C4-2B (cell line): ENCODE data around the gene LRRC36.

Experiments
- ZFX ChIP-seq: fragments of 450-650 bp; IDR thresholded peaks from 2 replicates; pipeline ENCODE4 v1.6.1; 2017
- TF ChIP-seq, protein P1 (sequence below): fragments of 450-650 bp; conservative IDR thresholded peaks from 2 replicates; pipeline ENCODE4 v1.5.1; 2017; ENCODE audit warnings: mild to moderate bottlenecking

DNA sequence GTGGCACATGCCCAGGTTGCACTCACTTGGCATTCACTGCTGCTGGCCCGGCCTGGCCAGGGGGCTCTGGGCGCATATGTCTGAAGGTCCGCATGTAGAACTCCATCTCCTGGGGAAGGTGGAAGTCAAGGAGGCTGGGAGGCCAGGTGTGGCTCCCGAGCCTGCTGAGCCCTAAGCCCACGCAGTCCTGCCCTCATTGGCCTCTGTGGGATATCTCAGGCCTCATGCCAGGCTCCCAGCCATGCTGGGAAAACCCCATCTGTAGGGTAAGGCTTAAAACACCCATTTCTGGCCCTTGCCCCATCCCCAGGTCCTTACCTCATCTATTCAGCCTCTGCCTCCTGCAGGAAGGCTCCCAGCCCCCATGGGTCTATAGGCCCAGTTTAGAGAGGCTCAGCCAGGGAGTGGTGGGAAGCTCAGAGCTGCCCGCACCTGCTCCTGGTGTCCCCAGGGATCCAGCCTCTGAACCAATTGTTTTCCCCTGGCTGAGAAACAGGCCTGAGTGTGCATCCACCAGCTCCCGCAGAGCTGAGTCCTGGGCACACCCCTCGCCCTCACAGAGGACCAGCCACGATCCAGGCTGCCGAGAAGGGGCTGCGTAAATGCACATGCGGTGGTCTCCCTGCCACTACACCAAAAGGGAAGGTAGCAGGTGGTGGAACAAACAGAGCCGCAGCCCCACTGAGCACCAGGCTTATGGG lies 69.0 kb downstream of the LRRC36 start:
- TF ChIP-seq, protein P1, sequence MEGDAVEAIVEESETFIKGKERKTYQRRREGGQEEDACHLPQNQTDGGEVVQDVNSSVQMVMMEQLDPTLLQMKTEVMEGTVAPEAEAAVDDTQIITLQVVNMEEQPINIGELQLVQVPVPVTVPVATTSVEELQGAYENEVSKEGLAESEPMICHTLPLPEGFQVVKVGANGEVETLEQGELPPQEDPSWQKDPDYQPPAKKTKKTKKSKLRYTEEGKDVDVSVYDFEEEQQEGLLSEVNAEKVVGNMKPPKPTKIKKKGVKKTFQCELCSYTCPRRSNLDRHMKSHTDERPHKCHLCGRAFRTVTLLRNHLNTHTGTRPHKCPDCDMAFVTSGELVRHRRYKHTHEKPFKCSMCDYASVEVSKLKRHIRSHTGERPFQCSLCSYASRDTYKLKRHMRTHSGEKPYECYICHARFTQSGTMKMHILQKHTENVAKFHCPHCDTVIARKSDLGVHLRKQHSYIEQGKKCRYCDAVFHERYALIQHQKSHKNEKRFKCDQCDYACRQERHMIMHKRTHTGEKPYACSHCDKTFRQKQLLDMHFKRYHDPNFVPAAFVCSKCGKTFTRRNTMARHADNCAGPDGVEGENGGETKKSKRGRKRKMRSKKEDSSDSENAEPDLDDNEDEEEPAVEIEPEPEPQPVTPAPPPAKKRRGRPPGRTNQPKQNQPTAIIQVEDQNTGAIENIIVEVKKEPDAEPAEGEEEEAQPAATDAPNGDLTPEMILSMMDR: no peak
- no peak for TF ChIP-seq ZFX
